OCI-LY1 (cell line): ENCODE results near the gene EHBP1L1.

Experiments
- CTCF ChIP-seq: fragments of 200-600 bp; sonication (generic), shearing (Covaris generic); IDR thresholded peaks from 2 replicates; pipeline ENCODE4 v1.5.1; 2017; ENCODE audit warnings: mild to moderate bottlenecking, antibody characterized with exemption, low read length, moderate library complexity, mixed read lengths
- EZH2 ChIP-seq: fragments of 200-600 bp; sonication (generic), shearing (Covaris generic); IDR thresholded peaks from 2 replicates; pipeline ENCODE4 v1.8.0; 2017; ENCODE audit warnings: borderline replicate concordance, mixed run types, mild to moderate bottlenecking, antibody characterized with exemption, low read length, moderate library complexity, mixed read lengths

- TF ChIP-seq CTCF, result no peak
- no peak for TF ChIP-seq EZH2
These were observed 20.9 kb upstream of the EHBP1L1 start for GRCh38 chr11:65554842-65555430.
